Stimulated activated effector memory CD8-positive, alpha-beta T cell treated with anti-CD3 and anti-CD28 coated beads, Interleukin-12 subunit alpha, Interleukin-12 subunit beta, amount 100 ng/mL, for 72 hours (primary cell): ENCODE measurements around the gene LCNL1.

Source experiments
- ATAC-seq: fragments of 150-1000 bp; cut with Tn5 transposase; 2 replicates; pipeline ENCODE4 v1.10.0; 2021
- DNase-seq, 2 donors: peaks; one replicate each; pipeline ENCODE4 v3.0.0; 2021 to 2022; ENCODE audit warnings: low spot score in 2 of 2
- H3K27ac Mint-ChIP-seq: one replicate; pipeline ENCODE4 v1.8.0; 2022; ENCODE audit warnings: mild to moderate bottlenecking, mixed read lengths
- H3K36me3 Mint-ChIP-seq: one replicate; pipeline ENCODE4 v1.8.0; 2022; ENCODE audit warnings: mild to moderate bottlenecking, mixed read lengths
- H3K4me1 Mint-ChIP-seq: one replicate; pipeline ENCODE4 v1.8.0; 2022; ENCODE audit warnings: mixed read lengths
- H3K4me3 Mint-ChIP-seq: one replicate; pipeline ENCODE4 v1.8.0; 2022; ENCODE audit warnings: mild to moderate bottlenecking, mixed read lengths
- H3K9me3 Mint-ChIP-seq: one replicate; pipeline ENCODE4 v1.8.0; 2022; ENCODE audit warnings: mixed read lengths

Gene LCNL1

GRCh38 chr9:136944519-136945332, 38.1 kb upstream of the LCNL1 start, which contains the start of the genes C8G and FBXW5:
Gene C8G (plus strand): TSS chr9:136945243. CDS start chr9:136945321, 78 bp downstream.
Gene FBXW5 (minus strand): TSS chr9:136944738. CDS start chr9:136944083, 655 bp downstream.
- Mint-ChIP-seq H3K9me3 (no peaks in the 10 kb centered on the region), H3K4me3 (peak within 1 kb of the TSS; percentile 66), H3K4me1 (peaks cover 21% of the 10 kb centered on the region), H3K27ac (peak within 1 kb of the TSS; percentile 87), H3K36me3 (peaks cover 51% of the 10 kb centered on the region)
- ATAC-seq (peak; percentile 81), DNase-seq (peak; percentile 98 to 99)

- Mint-ChIP-seq H3K4me1 (peaks cover 28% of the 10 kb centered on the region), H3K27ac (no peak overlapping the region), H3K4me3 (peak overlapping the region; percentile 66), H3K36me3 (peaks cover 42% of the 10 kb centered on the region), H3K9me3 (no peaks in the 10 kb centered on the region)
- DNase-seq, result no peak
- ATAC-seq, result no peak
Observed at GRCh38 chr9:136945333-136946227, 37.2 kb upstream of the LCNL1 start.

GRCh38 chr9:136946228-136947027, 36.4 kb upstream of the LCNL1 start:
- H3K36me3 Mint-ChIP-seq, result peaks cover 34% of the 10 kb centered on the region
- no peak overlapping the region for H3K27ac Mint-ChIP-seq
- no peak for ATAC-seq
- no peak overlapping the region for H3K4me3 Mint-ChIP-seq
- no peak for DNase-seq
- peaks cover 28% of the 10 kb centered on the region for H3K4me1 Mint-ChIP-seq
- H3K9me3 Mint-ChIP-seq, result no peaks in the 10 kb centered on the region

- Mint-ChIP-seq H3K4me3 (no peak overlapping the region), H3K4me1 (peaks cover 22% of the 10 kb centered on the region), H3K9me3 (no peaks in the 10 kb centered on the region), H3K27ac (no peak overlapping the region), H3K36me3 (peaks cover 26% of the 10 kb centered on the region)
- DNase-seq (no peak), ATAC-seq (no peak)
Observed at GRCh38 chr9:136947028-136947891, 35.5 kb upstream of the LCNL1 start.

- Mint-ChIP-seq H3K36me3 (peaks cover 18% of the 10 kb centered on the region), H3K4me1 (peaks cover 15% of the 10 kb centered on the region), H3K4me3 (peak overlapping the region; percentile 76), H3K27ac (peak overlapping the region; percentile 92), H3K9me3 (no peaks in the 10 kb centered on the region)
- no peak for DNase-seq
- ATAC-seq, result no peak
Observed at GRCh38 chr9:136947955-136948510, 34.8 kb upstream of the LCNL1 start.

- no peaks in the 10 kb centered on the region for H3K9me3 Mint-ChIP-seq
Observed at GRCh38 chr9:136949239-136949816, 33.5 kb upstream of the LCNL1 start.

GRCh38 chr9:136949817-136950655, 32.8 kb upstream of the LCNL1 start:
- peak overlapping the region; percentile 76 for H3K4me3 Mint-ChIP-seq
- H3K9me3 Mint-ChIP-seq, result no peaks in the 10 kb centered on the region
- peaks cover 2% of the 10 kb centered on the region for H3K36me3 Mint-ChIP-seq
- peak; percentile 88 to 99 for DNase-seq
- peak overlapping the region; percentile 92 for H3K27ac Mint-ChIP-seq
- peak; percentile 95 for ATAC-seq
- peaks cover 13% of the 10 kb centered on the region for H3K4me1 Mint-ChIP-seq

More at GRCh38 chr9:136949239-136949816, 33.5 kb upstream of the LCNL1 start:
- Mint-ChIP-seq H3K4me3 (peak overlapping the region; percentile 76), H3K27ac (peak overlapping the region; percentile 92), H3K36me3 (peaks cover 7% of the 10 kb centered on the region), H3K4me1 (peaks cover 12% of the 10 kb centered on the region)
- no peak for ATAC-seq
- DNase-seq, result no peak

GRCh38 chr9:136950656-136951276, 32.0 kb upstream of the LCNL1 start:
- Mint-ChIP-seq H3K36me3 (no peaks in the 10 kb centered on the region), H3K27ac (peak overlapping the region; percentile 92), H3K4me1 (peaks cover 18% of the 10 kb centered on the region), H3K4me3 (peak overlapping the region; percentile 76), H3K9me3 (no peaks in the 10 kb centered on the region)
- ATAC-seq (no peak), DNase-seq (no peak)

- DNase-seq (no peak), ATAC-seq (no peak)
- Mint-ChIP-seq H3K36me3 (no peaks in the 10 kb centered on the region), H3K4me1 (peaks cover 25% of the 10 kb centered on the region), H3K4me3 (peak within 1 kb of the TSS; percentile 76), H3K27ac (no peak within 1 kb of the TSS), H3K9me3 (peaks cover 3% of the 10 kb centered on the region)
Observed at GRCh38 chr9:136951541-136952320, 31.1 kb upstream of the LCNL1 start, which contains the start of gene LCN12. Gene LCN12 (plus strand): TSS chr9:136952273. CDS start chr9:136952328, 55 bp downstream.

GRCh38 chr9:136952321-136952850, 30.4 kb upstream of the LCNL1 start:
- Mint-ChIP-seq H3K27ac (no peak overlapping the region), H3K36me3 (no peaks in the 10 kb centered on the region), H3K4me1 (peaks cover 28% of the 10 kb centered on the region), H3K9me3 (peaks cover 5% of the 10 kb centered on the region), H3K4me3 (no peak overlapping the region)
- DNase-seq (no peak), ATAC-seq (no peak)

- no peak overlapping the region for H3K27ac Mint-ChIP-seq
- peaks cover 5% of the 10 kb centered on the region for H3K9me3 Mint-ChIP-seq
- H3K4me1 Mint-ChIP-seq, result peaks cover 34% of the 10 kb centered on the region
- DNase-seq, result no peak
- H3K4me3 Mint-ChIP-seq, result no peak overlapping the region
- no peak for ATAC-seq
- no peaks in the 10 kb centered on the region for H3K36me3 Mint-ChIP-seq
Observed at GRCh38 chr9:136952876-136953770, 29.7 kb upstream of the LCNL1 start.
